Stimulated activated CD4-positive, alpha-beta T cell treated with anti-CD3 and anti-CD28 coated beads, Interleukin-2, amount 100 ng/mL, for 4 hours (primary cell): ENCODE measurements around the gene SERPINB5.
"Not testable (repeated sequence)": the region's sequence is repeated elsewhere in the genome, so short reads cannot be mapped to it uniquely, and the experiment has no call there.

Source experiments
- DNase-seq: peaks from one replicate; pipeline ENCODE4 v3.0.0-alpha.2; 2020; ENCODE audit warnings: low read depth

SERPINB5 gene, protein sequence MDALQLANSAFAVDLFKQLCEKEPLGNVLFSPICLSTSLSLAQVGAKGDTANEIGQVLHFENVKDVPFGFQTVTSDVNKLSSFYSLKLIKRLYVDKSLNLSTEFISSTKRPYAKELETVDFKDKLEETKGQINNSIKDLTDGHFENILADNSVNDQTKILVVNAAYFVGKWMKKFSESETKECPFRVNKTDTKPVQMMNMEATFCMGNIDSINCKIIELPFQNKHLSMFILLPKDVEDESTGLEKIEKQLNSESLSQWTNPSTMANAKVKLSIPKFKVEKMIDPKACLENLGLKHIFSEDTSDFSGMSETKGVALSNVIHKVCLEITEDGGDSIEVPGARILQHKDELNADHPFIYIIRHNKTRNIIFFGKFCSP

GRCh38 chr18:63476668-63477067 lies at the start of gene SERPINB5:
SERPINB5 (plus strand) TSS chr18:63476958; CDS start chr18:63484429, 7,471 bp downstream.
- DNase-seq = no peak

- no peak for DNase-seq
Measured at GRCh38 chr18:63427558-63427957, 49.2 kb upstream of the SERPINB5 start.

DNA sequence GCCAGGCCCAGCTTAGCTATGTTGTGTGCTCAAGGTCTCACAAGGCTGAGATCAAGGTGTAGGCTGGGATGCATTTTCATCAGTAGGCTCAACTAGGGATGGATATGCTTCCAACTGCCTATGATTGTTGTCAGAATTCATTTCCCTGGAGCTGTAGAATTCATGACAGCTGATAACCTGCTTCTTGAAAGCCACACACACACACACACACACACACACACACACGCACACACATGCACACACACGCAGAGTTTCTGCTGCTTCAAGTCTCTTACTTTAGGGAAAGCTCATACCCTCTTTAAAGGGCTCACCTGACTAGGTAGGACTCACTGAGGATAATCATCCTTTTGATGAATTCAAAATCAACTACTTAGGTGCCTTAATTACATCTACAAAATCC lies 46.2 kb upstream of the SERPINB5 start:
- DNase-seq = no peak

DNA sequence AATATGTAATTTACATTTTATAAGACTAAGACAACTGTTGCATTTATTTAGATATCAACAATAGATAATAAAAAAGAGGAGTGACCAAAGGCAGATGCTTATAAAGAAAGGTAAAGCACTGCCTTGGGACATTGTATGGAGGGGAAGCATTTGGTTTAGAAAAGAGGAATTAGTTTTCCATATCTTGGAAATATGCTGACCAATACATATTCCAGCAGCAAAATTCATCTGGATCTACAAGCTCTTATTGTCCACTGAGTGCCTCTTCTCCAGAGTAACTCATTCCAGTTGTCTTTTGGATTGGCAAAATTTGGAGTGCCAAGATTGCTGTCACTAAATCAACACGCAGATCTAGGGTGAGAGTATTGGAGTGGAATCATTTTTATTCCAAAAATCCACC lies 45.6 kb upstream of the SERPINB5 start:
- DNase-seq = no peak

DNA sequence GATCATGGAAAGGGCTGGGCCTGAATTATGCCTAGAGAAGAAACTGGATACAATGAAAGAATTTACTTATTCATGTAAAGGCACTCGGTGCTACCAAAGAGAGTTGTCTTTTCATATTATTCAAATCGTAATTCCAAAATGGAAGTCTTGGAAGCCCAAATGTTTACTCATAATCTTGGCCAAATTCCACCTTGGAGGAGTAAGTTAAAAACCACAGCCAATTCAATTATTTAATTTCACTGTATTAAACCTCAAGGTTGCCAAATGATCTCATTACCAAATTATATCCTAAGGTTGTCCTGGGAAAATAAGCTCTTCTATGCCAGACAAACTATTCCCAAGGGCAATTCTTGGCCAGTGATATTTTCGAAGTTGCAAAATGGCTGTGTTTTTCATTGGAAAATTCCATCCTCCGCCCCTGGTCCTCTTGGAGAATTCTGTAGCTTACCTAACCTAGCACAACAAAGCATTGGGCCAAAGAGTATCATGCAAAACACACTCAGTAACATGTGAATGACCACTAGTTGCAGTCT lies 43.4 kb upstream of the SERPINB5 start:
- DNase-seq = no peak

GRCh38 chr18:63438181-63438580 lies 38.6 kb upstream of the SERPINB5 start:
- no peak for DNase-seq

GRCh38 chr18:63439334-63439733 lies 37.4 kb upstream of the SERPINB5 start:
- no peak for DNase-seq

- DNase-seq = no peak
Measured at GRCh38 chr18:63440219-63440618, 36.5 kb upstream of the SERPINB5 start.

DNA sequence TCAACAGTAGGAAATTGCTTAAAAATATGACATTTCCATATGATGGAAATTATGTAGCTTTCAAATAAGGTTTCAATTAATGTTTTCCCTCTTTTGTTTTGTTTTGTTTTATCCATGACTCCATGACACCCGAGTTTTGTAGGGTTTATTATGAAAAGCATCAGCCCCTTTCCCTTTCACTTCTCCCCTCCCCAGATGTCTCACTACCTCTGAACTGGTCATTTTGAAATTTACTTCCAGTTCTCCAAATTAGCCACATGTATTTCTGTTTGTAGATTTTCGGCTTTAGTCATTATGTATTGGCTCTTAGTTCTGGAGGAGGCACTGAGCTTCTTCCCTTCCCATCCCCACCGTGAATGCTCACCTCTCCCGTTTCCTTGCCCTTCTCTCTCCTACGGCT lies 35.9 kb upstream of the SERPINB5 start:
- DNase-seq = no peak

DNA sequence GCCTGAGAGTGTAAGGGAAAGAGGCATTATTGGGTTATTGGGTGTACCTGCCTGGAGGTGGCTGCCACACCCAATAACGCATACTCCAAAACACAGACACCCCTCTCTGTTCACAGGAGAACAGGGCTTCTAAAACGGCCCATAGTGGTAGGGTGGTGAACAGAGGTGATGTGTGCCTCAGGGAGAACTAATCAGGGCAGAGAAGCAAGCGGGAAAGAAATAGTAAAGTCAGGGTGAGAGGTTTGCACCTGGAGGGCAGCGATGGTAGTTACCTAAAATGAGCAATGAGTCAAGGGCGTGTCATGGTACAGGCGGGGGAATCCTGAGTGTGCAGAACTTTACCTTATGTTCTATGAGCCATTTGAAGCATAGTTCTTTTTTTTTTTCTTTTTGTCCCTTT lies 32.9 kb upstream of the SERPINB5 start:
- no peak for DNase-seq

GRCh38 chr18:63444580-63444979 lies 32.2 kb upstream of the SERPINB5 start:
- DNase-seq = no peak

GRCh38 chr18:63445037-63445436 lies 31.7 kb upstream of the SERPINB5 start:
- DNase-seq = no peak

DNA sequence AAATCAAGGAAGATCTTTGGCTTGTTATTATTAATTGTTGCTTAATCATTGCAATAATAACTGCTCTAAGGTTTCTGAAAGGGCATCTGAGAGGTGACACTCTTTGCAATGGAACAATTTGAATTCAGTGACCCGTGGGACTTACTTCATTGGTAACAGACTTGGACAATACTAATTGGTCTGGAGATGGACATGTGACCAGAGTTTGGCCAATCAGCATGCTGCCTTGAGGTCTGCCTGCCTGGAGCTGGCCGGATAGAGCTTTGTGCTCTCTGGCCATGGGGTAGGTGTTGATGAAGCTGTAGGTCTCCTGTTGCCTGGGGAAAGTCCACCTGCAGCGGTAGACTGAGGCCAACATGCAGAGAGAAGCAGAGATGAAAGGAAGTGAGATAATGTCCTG lies 30.5 kb upstream of the SERPINB5 start:
- no peak for DNase-seq

DNA sequence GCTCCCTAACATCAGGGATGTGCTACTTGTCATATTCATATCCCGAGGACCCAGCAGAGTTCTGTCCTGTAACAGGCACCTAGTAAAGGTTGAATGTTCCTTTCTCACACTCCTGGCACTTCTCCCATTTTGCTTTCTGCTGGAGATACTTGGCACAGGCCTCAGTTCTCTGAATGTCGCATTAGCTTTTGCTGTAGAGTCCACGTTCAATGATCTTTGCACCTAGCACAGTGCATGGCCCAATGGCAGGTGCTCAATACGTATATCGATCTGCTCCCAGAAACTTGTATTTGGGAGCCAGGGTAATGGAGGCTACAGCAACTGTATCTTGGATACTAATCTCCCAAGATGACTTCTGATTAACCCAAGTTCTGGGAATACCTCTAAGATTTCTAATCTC lies 29.7 kb upstream of the SERPINB5 start:
- no peak for DNase-seq

DNA sequence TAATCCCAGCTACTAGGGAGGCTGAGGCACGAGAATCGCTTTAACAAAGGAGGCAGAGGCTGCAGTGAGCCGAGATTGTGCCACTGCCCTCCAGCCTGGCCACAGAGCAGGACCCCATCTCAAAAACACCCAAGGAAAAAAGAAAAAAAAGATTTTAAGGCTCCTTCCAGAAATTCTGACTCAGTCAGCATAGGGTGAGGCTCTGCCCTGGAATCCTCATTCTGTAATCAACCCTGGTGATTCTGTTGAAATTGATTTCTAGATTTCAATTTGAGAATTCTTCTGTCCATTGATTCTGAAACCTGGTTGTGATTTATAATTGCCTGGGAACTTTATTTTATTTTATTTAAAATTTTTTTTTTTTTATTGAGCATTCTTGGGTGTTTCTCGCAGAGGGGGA lies 27.3 kb upstream of the SERPINB5 start:
- no peak for DNase-seq

DNA sequence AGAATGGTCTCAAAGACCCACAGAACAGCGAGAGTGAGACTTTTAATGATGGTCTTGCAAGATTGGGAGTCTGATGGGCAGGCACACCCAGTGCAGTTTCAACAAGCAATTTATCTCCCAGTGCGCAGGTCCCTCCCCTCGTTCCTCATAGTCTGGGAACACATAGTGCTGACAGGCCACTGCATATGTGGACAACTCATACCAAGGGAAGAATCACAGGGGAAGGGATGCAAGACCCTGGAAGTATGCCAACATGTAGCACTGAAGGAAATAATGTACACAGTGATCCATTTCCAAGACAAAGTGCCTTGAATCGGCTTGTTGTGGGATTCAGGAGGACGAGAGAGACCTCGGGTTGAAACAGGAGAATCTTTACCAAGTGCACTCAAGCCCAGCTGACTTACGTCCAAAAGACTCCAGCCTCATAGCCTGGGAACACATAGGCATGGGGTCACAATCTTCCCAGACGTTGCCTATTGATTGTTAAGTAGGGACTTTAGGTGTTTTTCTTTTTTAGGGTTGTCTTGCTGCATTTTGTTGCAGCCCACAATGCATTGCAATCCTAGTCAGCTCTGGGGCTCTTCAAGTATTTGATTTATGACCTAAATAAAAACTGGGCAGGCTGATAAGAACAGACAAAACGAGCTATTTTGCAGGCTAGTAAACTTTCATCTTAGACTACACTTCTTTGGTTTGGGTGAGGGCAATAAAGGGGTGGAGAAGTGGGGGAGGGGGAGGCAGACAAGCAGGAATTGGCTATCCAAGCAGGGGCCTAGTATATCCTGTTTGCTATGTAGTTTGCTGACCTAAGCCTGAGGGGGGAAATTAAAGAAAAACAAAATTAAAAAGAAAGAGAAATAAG lies 24.7 kb upstream of the SERPINB5 start:
- no peak for DNase-seq

GRCh38 chr18:63452751-63453150 lies 24.0 kb upstream of the SERPINB5 start:
- DNase-seq = not testable (repeated sequence)

DNA sequence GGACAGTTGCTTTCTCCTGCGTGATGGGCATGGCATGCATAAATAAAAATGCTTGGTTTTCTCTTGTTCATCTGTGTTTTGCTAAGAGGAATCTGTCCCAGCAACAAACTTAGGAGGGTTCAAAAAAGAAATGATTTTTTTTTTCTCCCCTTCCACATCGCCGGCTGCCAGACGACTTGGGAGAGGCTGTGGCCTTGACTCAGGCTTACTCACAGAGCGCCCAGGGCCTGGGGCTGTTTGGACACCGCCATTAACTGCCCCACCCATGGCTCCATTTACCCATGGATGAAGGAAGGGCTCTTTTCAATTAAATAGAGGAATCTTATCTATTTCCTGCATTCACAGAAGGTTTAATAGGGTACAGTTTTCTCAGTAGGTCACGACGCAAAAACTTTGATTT lies 22.3 kb upstream of the SERPINB5 start:
- DNase-seq = no peak

DNA sequence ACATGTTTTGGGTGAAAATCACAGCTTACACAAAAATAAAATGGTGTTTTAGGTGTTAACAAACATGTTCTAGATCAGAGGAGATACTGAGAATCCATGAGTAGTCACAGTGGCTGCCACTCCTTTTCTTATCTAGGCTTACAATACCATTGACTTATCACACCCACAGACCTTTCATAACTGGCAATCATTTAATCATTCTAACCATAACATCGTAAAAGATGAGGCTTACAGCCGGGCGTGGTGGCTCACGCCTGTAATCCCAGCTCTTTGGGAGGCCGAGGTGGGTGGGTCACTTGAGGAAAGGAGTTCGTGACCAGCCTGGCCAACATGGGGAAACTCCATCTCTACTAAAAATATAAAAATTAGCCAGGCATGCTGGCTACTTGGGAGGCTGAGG lies 18.8 kb upstream of the SERPINB5 start:
- DNase-seq = no peak

GRCh38 chr18:63460414-63460813 lies 16.3 kb upstream of the SERPINB5 start:
- no peak for DNase-seq

- DNase-seq = no peak
Measured at GRCh38 chr18:63464434-63464833, 12.3 kb upstream of the SERPINB5 start.

- DNase-seq = no peak
Measured at GRCh38 chr18:63465059-63465458, 11.7 kb upstream of the SERPINB5 start.

- DNase-seq = no peak
Measured at GRCh38 chr18:63467699-63468098, 9.1 kb upstream of the SERPINB5 start.
